Gastrocnemius medialis (tissue), 4 donors: Measurements from ENCODE around the gene SKI.

Experiments
- CTCF ChIP-seq, 5 experiments: fragments of 450-650 bp in 3 of 5; fragments of 200-600 bp in 2 of 5; sonication (generic) in 2 of 5; IDR thresholded peaks in 4 of 5; conservative IDR thresholded peaks in 1 of 5; 1 replicate in 4 of 5; 2 replicates in 1 of 5; pipeline ENCODE4 v1.5.1; 2016 to 2019; ENCODE audit warnings: antibody characterized with exemption in 5 of 5, mild to moderate bottlenecking in 3 of 5, moderate library complexity in 3 of 5
- POLR2A ChIP-seq, 2 donors: fragments of 450-650 bp; IDR thresholded peaks; one replicate each; pipeline ENCODE4 v1.6.1; 2017; ENCODE audit warnings: antibody characterized with exemption in 2 of 2, mild to moderate bottlenecking in 2 of 2, moderate library complexity in 2 of 2

GRCh38 chr1:2290171-2290578 is 62.1 kb downstream of the SKI start:
- no peak for TF ChIP-seq CTCF (IDR thresholded peaks at IDR 0.05 in 4 of 5, conservative IDR thresholded peaks at IDR 0.05 in 1 of 5)
- no peak for TF ChIP-seq POLR2A (IDR thresholded peaks at IDR 0.05)
